Activated CD4-positive, alpha-beta T cell treated with anti-CD3 and anti-CD28 coated beads for 24 hours (primary cell): ENCODE data around the gene GASK1B.

Source experiments
- DNase-seq, 2 donors: peaks; one replicate each; pipeline ENCODE4 v3.0.0-alpha.2; 2020; ENCODE audit warnings: low read depth in 2 of 2

The GASK1B gene

DNA sequence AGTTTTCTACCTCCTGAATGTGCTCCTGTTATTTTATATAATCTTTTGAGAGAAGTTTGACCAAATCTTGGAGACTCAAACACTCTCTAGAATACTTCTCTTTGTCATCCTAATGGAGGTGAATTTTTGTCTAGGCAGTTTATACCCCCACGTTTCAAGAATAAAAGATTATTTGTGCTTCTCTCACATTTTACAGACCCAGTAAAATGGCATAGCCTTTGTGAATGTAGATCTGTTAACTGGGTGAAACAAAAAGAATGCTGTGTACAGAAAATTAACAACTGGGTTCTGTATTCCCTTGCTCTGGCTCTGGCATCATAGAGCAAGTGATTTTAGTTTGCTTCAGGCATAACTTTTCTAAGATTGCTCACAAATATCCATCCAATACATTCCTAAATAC, 26.1 kb downstream of the GASK1B start:
- no peak for DNase-seq

GRCh38 chr4:158139086-158139485, 33.7 kb downstream of the GASK1B start:
- DNase-seq, result no peak

- DNase-seq, result no peak
Observed at GRCh38 chr4:158134222-158134621, 38.6 kb downstream of the GASK1B start.

GRCh38 chr4:158133551-158133950, 39.3 kb downstream of the GASK1B start:
- DNase-seq, result no peak

DNA sequence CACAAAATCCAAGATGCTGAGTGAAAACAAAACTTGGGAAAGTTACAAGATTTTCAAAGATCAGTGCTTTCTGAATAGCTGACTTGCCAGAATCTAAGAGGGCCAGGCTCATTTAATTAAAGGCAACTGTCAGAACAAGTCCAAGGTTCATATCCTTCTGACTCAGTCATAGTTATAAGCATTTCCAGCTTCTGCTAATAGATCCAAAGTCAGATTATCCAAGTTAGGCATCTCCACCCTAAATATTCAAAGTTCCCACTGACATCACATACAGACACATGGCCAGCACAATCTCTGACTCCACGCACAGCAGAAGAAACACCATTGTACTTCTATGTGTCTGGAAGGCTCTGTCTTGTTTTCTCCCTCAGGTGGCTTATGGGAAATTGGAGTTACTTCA, 41.8 kb downstream of the GASK1B start:
- no peak for DNase-seq

DNA sequence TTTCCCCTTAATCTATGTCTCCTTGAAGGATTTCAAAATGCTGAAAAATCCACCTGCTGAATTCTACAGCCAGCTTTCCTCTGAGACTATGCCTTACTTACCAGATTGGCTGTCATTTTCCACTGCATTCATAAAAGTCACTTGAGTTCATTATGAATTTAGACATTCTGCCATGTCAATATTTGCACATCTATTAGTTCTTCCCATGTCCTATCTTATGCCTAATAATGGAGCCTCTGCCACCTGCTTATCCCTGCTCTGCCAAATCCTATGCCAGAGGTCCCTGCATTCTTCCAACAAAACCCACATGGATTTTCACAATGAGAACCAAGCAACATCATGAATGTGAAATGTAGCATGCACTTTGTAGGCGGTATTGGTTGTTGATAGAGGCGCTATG, 42.6 kb downstream of the GASK1B start:
- no peak for DNase-seq

DNA sequence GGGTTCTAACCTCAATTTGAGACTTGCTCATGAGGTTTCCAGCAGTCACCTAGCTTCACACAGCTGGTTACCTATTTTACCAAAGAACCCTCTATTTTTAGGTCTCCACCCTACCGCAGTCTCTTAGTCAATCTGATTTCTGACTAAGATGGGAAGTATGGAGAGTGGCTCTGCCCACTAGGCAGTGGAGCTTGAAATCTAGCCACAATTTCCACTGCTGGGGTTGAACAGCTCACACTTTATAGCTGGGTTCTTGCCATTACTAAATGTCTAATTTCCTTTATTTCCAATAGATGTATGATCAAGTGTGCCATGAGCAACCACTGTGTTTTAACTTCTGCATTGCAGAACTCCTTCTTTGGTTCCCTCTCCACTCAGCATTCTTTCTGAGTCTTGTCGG, 43.1 kb downstream of the GASK1B start:
- DNase-seq, result no peak

DNA sequence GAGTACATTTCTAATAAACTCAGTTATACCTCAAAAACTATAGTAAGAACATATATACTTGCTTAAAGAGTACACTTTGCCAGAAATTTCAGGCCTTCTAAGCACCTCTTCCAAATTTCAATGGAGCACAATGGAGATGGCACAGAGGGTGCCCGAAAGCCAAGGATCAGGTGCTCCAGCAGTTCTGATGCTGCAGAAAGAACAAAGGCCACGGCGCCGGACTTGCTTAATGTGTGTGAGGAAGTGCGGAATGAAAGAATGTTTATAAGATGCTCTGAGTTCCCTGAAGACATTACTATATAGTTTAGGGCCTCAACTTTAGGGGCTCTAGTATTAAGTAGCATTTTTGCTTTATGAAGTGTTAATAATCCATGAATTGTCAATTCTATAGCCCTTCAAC, 44.3 kb downstream of the GASK1B start:
- no peak for DNase-seq

GRCh38 chr4:158125310-158125709, 47.5 kb downstream of the GASK1B start:
- no peak for DNase-seq
